ENCODE data around the gene CIDEA. TPM values are rescaled to one million over a fixed set of nuclear protein-coding genes. Genes with fewer than 3 reads are reported as not detected.

Gene CIDEA
- total RNA-seq, 2 donors from 2014 or later = not detected

Other genes starting within 250 kb of the CIDEA start
- not detected for gene ANKRD62, start 160.5 kb upstream of the CIDEA start, total RNA-seq
- 1 to 10 TPM; 4.3 to 5.2 TPM for gene TUBB6, start 53.9 kb downstream of the CIDEA start, total RNA-seq
- 10 to 100 TPM; 45.7 to 56.7 TPM for gene AFG3L2, start 122.9 kb downstream of the CIDEA start, total RNA-seq
- gene PRELID3A, start 153.6 kb downstream of the CIDEA start, total RNA-seq = 1 to 10 TPM; 3.0 to 4.4 TPM

Measured in activated T-cell treated with anti-CD3 and anti-CD28 coated beads, Interleukin-2, amount 50 U/mL, for 72 hours (primary cell).